Hepatocyte (in vitro differentiated cells): ENCODE results near the gene PRDM1. TPM values are rescaled to one million over a fixed set of nuclear protein-coding genes. Genes with fewer than 3 reads are reported as not detected.

Experiments
- DNase-seq: peaks from one replicate; pipeline ENCODE4 v3.0.0-alpha.2; 2016; ENCODE audit warnings: low spot score
- H2AFZ ChIP-seq: fragments of 200-600 bp; sonication (generic); 2 replicates; pipeline ENCODE4 v1.6.0; 2016; ENCODE audit warnings: antibody characterized with exemption, mild to moderate bottlenecking
- H3K27ac ChIP-seq: fragments of 200-600 bp; sonication (generic); 2 replicates; pipeline ENCODE4 v1.5.1; 2016; ENCODE audit warnings: mild to moderate bottlenecking
- H3K27me3 ChIP-seq: fragments of 200-600 bp; sonication (generic); 2 replicates; pipeline ENCODE4 v1.6.1; 2016
- H3K36me3 ChIP-seq: fragments of 200-600 bp; sonication (generic); replicated peaks from 2 replicates; pipeline ENCODE4 v1.5.1; 2016; ENCODE audit warnings: low read depth; ENCODE audit not compliant: insufficient read depth
- H3K4me1 ChIP-seq: fragments of 200-600 bp; sonication (generic); 2 replicates; pipeline ENCODE4 v1.5.1; 2016; ENCODE audit warnings: mild to moderate bottlenecking, moderate library complexity; ENCODE audit not compliant: insufficient read depth
- H3K4me2 ChIP-seq: fragments of 200-600 bp; sonication (generic); 2 replicates; pipeline ENCODE4 v1.6.0; 2016
- H3K4me3 ChIP-seq: fragments of 200-600 bp; sonication (generic); 2 replicates; pipeline ENCODE4 v1.5.1; 2016; ENCODE audit warnings: mild to moderate bottlenecking
- H3K79me2 ChIP-seq: fragments of 200-600 bp; sonication (generic); 2 replicates; pipeline ENCODE4 v1.6.0; 2017; ENCODE audit warnings: mild to moderate bottlenecking
- H3K9me2 ChIP-seq: fragments of 200-600 bp; sonication (generic); replicated peaks from 2 replicates; pipeline ENCODE4 v1.6.0; 2017; ENCODE audit warnings: mild to moderate bottlenecking; ENCODE audit not compliant: insufficient read depth
- H3K9me3 ChIP-seq: fragments of 200-600 bp; sonication (generic); 2 replicates; pipeline ENCODE4 v1.5.1; 2016; ENCODE audit warnings: low read depth, mild to moderate bottlenecking
- H4K20me1 ChIP-seq: fragments of 200-600 bp; sonication (generic); 2 replicates; pipeline ENCODE4 v1.6.0; 2016; ENCODE audit warnings: mild to moderate bottlenecking; ENCODE audit not compliant: insufficient read depth, poor library complexity, severe bottlenecking
- CTCF ChIP-seq: fragments of 200-600 bp; sonication (generic); IDR thresholded peaks from 2 replicates; pipeline ENCODE4 v1.5.1; 2016; ENCODE audit warnings: antibody characterized with exemption, mild to moderate bottlenecking; ENCODE audit not compliant: poor library complexity
- EZH2 ChIP-seq: fragments of 200-600 bp; sonication (generic); IDR thresholded peaks from 2 replicates; pipeline ENCODE4 v1.6.1; 2016; ENCODE audit warnings: antibody characterized with exemption, mild to moderate bottlenecking, borderline replicate concordance
- EZH2phosphoT487 ChIP-seq: fragments of 200-600 bp; sonication (generic); IDR thresholded peaks from one replicate; pipeline ENCODE4 v1.6.1; 2018; ENCODE audit warnings: antibody characterized with exemption, mild to moderate bottlenecking, low read depth, moderate library complexity; ENCODE audit not compliant: unreplicated experiment, severe bottlenecking
- WGBS: methylation state at CpG from one replicate; pipeline ENCODE4 v1.1.6; 2016; ENCODE audit warnings: low lambda C conversion rate; ENCODE audit errors: missing lambda C conversion rate; 5-methylcytosine and 5-hydroxymethylcytosine counted together
- polyA plus RNA-seq: library from polyadenylated mRNA; unstranded; fragments of >200 nt; fragmentation: Nextera tagmentation; extraction: Ambion mirVana; gene quantifications from 2 replicates; pipeline ENCODE4 v1.2.1, GENCODE V29; 2016
- total RNA-seq: library from RNA; depleted of rRNA; stranded (reverse); fragments of >200 nt; gene quantifications from 2 replicates; pipeline ENCODE4 v1.2.3, GENCODE V29; 2014

The PRDM1 gene
- total and polyA plus RNA-seq, 2 experiments from 2014 or later: 18.0 to 19.3 TPM

GRCh38 chr6:106115286-106115685 lies 29.1 kb downstream of the PRDM1 start:
- no peak overlapping the region for H3K27ac ChIP-seq
- H3K36me3 ChIP-seq: no peaks in the 10 kb centered on the region
- WGBS: 98% methylated on average over 5 of the region's 5 CpGs

GRCh38 chr6:106116125-106116832 lies 30.1 kb downstream of the PRDM1 start:
- H3K4me2 ChIP-seq: no peak overlapping the region
- no peak overlapping the region for H3K4me3 ChIP-seq
- H3K79me2 ChIP-seq: no peaks in the 10 kb centered on the region
- no peaks in the 10 kb centered on the region for H3K9me3 ChIP-seq
- H4K20me1 ChIP-seq: no peaks in the 10 kb centered on the region
- H3K36me3 ChIP-seq: no peaks in the 10 kb centered on the region
- 86% methylated on average over 6 of the region's 6 CpGs for WGBS
- H3K4me1 ChIP-seq: peaks cover 4% of the 10 kb centered on the region
- no peak overlapping the region for H3K27ac ChIP-seq
- TF ChIP-seq EZH2phosphoT487 (no peak), EZH2 (no peak), CTCF (no peak)
- no peaks in the 10 kb centered on the region for H3K9me2 ChIP-seq
- H3K27me3 ChIP-seq: no peaks in the 10 kb centered on the region
- no peak overlapping the region for H2AFZ ChIP-seq
- DNase-seq: no peak

More at GRCh38 chr6:106115286-106115685, 29.1 kb downstream of the PRDM1 start:
- Histone ChIP-seq H3K27me3 (no peaks in the 10 kb centered on the region), H3K9me3 (no peaks in the 10 kb centered on the region), H3K9me2 (no peaks in the 10 kb centered on the region), H3K4me3 (no peak overlapping the region), H3K4me1 (peaks cover 4% of the 10 kb centered on the region), H3K79me2 (no peaks in the 10 kb centered on the region), H4K20me1 (no peaks in the 10 kb centered on the region), H3K4me2 (no peak overlapping the region), H2AFZ (no peak overlapping the region)
- TF ChIP-seq EZH2 (no peak), CTCF (no peak), EZH2phosphoT487 (no peak)
- DNase-seq: no peak

- Histone ChIP-seq H3K9me3 (no peaks in the 10 kb centered on the region), H3K79me2 (no peaks in the 10 kb centered on the region), H3K4me1 (peaks cover 4% of the 10 kb centered on the region), H3K36me3 (no peaks in the 10 kb centered on the region), H3K27me3 (no peaks in the 10 kb centered on the region), H4K20me1 (no peaks in the 10 kb centered on the region), H3K4me2 (no peak overlapping the region), H3K4me3 (no peak overlapping the region), H2AFZ (no peak overlapping the region), H3K9me2 (no peaks in the 10 kb centered on the region), H3K27ac (no peak overlapping the region)
- 88% methylated on average over 6 of the region's 6 CpGs for WGBS
- DNase-seq: no peak
- TF ChIP-seq CTCF (no peak), EZH2phosphoT487 (no peak), EZH2 (no peak)
Observed at GRCh38 chr6:106117579-106117978, 31.4 kb downstream of the PRDM1 start.
